Kidney (tissue), 14 donors: ENCODE data around the gene GFOD1. TPM values are rescaled to one million over a fixed set of nuclear protein-coding genes. Genes with fewer than 3 reads are reported as not detected.

Experiments
- DNase-seq, 5 donors: peaks; one replicate each; pipeline ENCODE4 v3.0.0-alpha.2; 2013 to 2020
- FAIRE-seq: peaks from 2 replicates; lab custom pipeline; 2012; peaks lifted over from hg19 to GRCh38; lab: Jason Lieb, UNC
- H3K27ac ChIP-seq, 2 donors: one replicate each; pipeline ENCODE4 v1.7.0; 2013; ENCODE audit warnings: low read depth in 2 of 2, low read length in 2 of 2, inconsistent platforms in 1 of 2
- H3K27me3 ChIP-seq: one replicate; pipeline ENCODE4 v1.7.1; 2013; ENCODE audit warnings: low read length, inconsistent platforms; ENCODE audit not compliant: control insufficient read depth, insufficient read depth
- H3K36me3 ChIP-seq, 3 donors: one replicate each; pipeline versions ENCODE4 v1.7.0 to v1.7.1; 2013; ENCODE audit warnings: low read length in 3 of 3, control low read depth in 1 of 3, inconsistent platforms in 1 of 3; ENCODE audit not compliant: insufficient read depth in 3 of 3, control insufficient read depth in 2 of 3
- H3K4me1 ChIP-seq, 3 donors: one replicate each; pipeline versions ENCODE4 v1.7.0 to v1.7.1; 2013; ENCODE audit warnings: low read length in 3 of 3, inconsistent platforms in 1 of 3, low read depth in 1 of 3; ENCODE audit not compliant: control insufficient read depth in 2 of 3, insufficient read depth in 2 of 3
- H3K4me3 ChIP-seq, 3 donors: one replicate each; pipeline versions ENCODE4 v1.7.0 to v1.8.1; 2013; ENCODE audit warnings: low read length in 3 of 3, control low read depth in 1 of 3, inconsistent platforms in 1 of 3
- H3K9ac ChIP-seq, 3 donors: one replicate each; pipeline versions ENCODE4 v1.7.0 to v1.7.1; 2013; ENCODE audit warnings: low read length in 3 of 3, control low read depth in 1 of 3, inconsistent platforms in 1 of 3
- H3K9me3 ChIP-seq, 3 donors: one replicate each; pipeline versions ENCODE4 v1.7.0 to v1.7.1; 2013; ENCODE audit warnings: low read length in 3 of 3, control low read depth in 1 of 3, inconsistent platforms in 1 of 3; ENCODE audit not compliant: control insufficient read depth in 2 of 3, insufficient read depth in 1 of 3
- CTCF ChIP-seq: IDR thresholded peaks from 3 replicates; pipeline ENCODE4 v1.5.1; 2012; ENCODE audit warnings: mild to moderate bottlenecking, moderate library complexity, borderline replicate concordance; ENCODE audit not compliant: insufficient read depth; ENCODE audit errors: extremely low read depth
- intact Hi-C: fragments of 100-400 bp; cut with DNase I; formaldehyde crosslinking; loops from one replicate; pipeline ENCODE4 v1.11.1; 2022
- polyA plus RNA-seq: library from polyadenylated mRNA; stranded (reverse); fragments of 350-450 nt; fragmentation: Illumina TruSeq; extraction: RNeasy Lipid Tissue Mini Kit (QIAGEN cat#74804); gene quantifications from one replicate; pipeline ENCODE4 v1.2.3, GENCODE V29; 2014; ENCODE audit warnings: low read depth, low replicate concordance; ENCODE audit not compliant: insufficient read depth
- total RNA-seq: library from RNA; stranded (reverse); fragmentation: NEBNext Ultra II Directional; extraction: Animal tissue kit (Norgen Biotek cat#: 25700); gene quantifications from one replicate; pipeline ENCODE4 v1.2.1, GENCODE V29; 2021
- donor health status: control.
- donor health status: control.
- donor health status: control.
- donor health status: control.
- donor health status: control.
- donor health status: DM: yes; HTN: yes; CAD: no.
- donor health status: Normal renal cell carcinoma (clear cell type).

Gene GFOD1
- total and polyA plus RNA-seq, 2 donors from 2014 or later, result 2.1 to 14.6 TPM

GRCh38 chr6:13431059-13431656 is 56.2 kb downstream of the GFOD1 start:
- no peak for TF ChIP-seq CTCF
- H3K27ac ChIP-seq, result no peak overlapping the region
- H3K9me3 ChIP-seq, result no peaks in the 10 kb centered on the region
- no peak overlapping the region for H3K4me3 ChIP-seq
- no peaks in the 10 kb centered on the region for H3K36me3 ChIP-seq
- DNase-seq (no peak), FAIRE-seq (no peak)
- peaks cover 0 to 2% (median 0%) of the 10 kb centered on the region in 3 donors for H3K4me1 ChIP-seq
- H3K27me3 ChIP-seq, result no peaks in the 10 kb centered on the region
- intact Hi-C loops, result no loop called here
- H3K9ac ChIP-seq, result no peak overlapping the region

- Histone ChIP-seq H3K9ac (no peak overlapping the region), H3K27me3 (no peaks in the 10 kb centered on the region), H3K4me1 (peaks cover 0 to 5% (median 0%) of the 10 kb centered on the region in 3 donors), H3K4me3 (no peak overlapping the region), H3K36me3 (no peaks in the 10 kb centered on the region), H3K9me3 (no peaks in the 10 kb centered on the region), H3K27ac (no peak overlapping the region)
- intact Hi-C loops, result no loop called here
- no peak for DNase-seq
- TF ChIP-seq CTCF, result no peak
- FAIRE-seq, result no peak
Measured at GRCh38 chr6:13429406-13429753, 58.0 kb downstream of the GFOD1 start.

GRCh38 chr6:13428583-13429405 is 58.6 kb downstream of the GFOD1 start:
- Histone ChIP-seq H3K27ac (no peak overlapping the region), H3K9me3 (no peaks in the 10 kb centered on the region), H3K9ac (no peak overlapping the region), H3K27me3 (no peaks in the 10 kb centered on the region), H3K4me1 (peaks cover 0 to 5% (median 0%) of the 10 kb centered on the region in 3 donors), H3K36me3 (no peaks in the 10 kb centered on the region), H3K4me3 (no peak overlapping the region)
- FAIRE-seq (no peak), DNase-seq (no peak)
- no peak for TF ChIP-seq CTCF
- intact Hi-C loops, result no loop called here
